Duodenal mucosa (tissue), 2 donors: ENCODE results near the gene ACMSD.

Source experiments
- H3K27ac ChIP-seq: one replicate; pipeline ENCODE4 v1.7.0; 2013; ENCODE audit warnings: low read depth, low read length
- H3K27me3 ChIP-seq, 2 donors: one replicate each; pipeline ENCODE4 v1.7.0; 2013; ENCODE audit warnings: low read length in 2 of 2, control low read depth in 1 of 2; ENCODE audit not compliant: insufficient read depth in 2 of 2, control insufficient read depth in 1 of 2
- H3K36me3 ChIP-seq, 2 donors: one replicate each; pipeline ENCODE4 v1.7.0; 2013; ENCODE audit warnings: low read length in 2 of 2, control low read depth in 1 of 2; ENCODE audit not compliant: insufficient read depth in 2 of 2, control insufficient read depth in 1 of 2
- H3K4me1 ChIP-seq, 2 donors: one replicate each; pipeline ENCODE4 v1.7.0; 2013; ENCODE audit warnings: low read length in 2 of 2, control low read depth in 1 of 2; ENCODE audit not compliant: insufficient read depth in 2 of 2, control insufficient read depth in 1 of 2
- H3K4me3 ChIP-seq, 2 donors: one replicate each; pipeline ENCODE4 v1.7.0; 2013; ENCODE audit warnings: low read length in 2 of 2, low read depth in 1 of 2
- H3K9ac ChIP-seq, 2 donors: one replicate each; pipeline ENCODE4 v1.7.0; 2013; ENCODE audit warnings: low read length in 2 of 2, low read depth in 1 of 2
- H3K9me3 ChIP-seq, 2 donors: one replicate each; pipeline ENCODE4 v1.7.0; 2013; ENCODE audit warnings: low read length in 2 of 2, control low read depth in 1 of 2; ENCODE audit not compliant: control insufficient read depth in 1 of 2

The ACMSD gene

DNA sequence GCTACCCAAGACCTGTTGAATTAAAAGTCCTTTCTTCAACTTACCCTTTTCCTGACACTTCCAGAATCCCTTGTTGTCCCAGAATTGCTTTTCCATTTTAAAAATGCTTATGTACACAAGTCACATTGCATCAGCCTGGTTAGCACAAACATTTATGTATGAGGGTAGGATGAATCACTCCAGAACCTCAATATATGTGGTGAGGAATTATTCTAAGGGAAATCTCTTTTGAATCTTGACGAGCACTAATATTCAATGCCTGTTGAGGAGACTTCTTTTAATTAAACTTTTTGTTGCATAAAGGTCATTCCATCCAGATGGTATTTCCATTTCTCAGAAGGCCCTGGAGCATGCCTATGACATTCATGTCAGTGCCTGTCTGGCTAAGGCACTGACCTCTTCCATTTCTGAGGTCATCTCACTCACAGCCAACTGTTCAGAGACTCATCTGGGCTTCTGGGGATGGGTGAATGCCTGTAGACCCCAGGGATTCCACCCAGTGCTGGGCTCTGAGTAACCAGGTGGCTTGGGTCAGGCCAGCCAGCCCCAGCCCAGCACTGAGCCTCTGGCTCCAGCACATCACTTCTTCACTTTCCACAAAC, 28.2 kb downstream of the ACMSD start:
- Histone ChIP-seq H3K27ac (no peak overlapping the region), H3K4me1 (no peaks in the 10 kb centered on the region), H3K36me3 (no peaks in the 10 kb centered on the region), H3K27me3 (no peaks in the 10 kb centered on the region), H3K9me3 (no peaks in the 10 kb centered on the region), H3K9ac (no peak overlapping the region), H3K4me3 (no peak overlapping the region)

DNA sequence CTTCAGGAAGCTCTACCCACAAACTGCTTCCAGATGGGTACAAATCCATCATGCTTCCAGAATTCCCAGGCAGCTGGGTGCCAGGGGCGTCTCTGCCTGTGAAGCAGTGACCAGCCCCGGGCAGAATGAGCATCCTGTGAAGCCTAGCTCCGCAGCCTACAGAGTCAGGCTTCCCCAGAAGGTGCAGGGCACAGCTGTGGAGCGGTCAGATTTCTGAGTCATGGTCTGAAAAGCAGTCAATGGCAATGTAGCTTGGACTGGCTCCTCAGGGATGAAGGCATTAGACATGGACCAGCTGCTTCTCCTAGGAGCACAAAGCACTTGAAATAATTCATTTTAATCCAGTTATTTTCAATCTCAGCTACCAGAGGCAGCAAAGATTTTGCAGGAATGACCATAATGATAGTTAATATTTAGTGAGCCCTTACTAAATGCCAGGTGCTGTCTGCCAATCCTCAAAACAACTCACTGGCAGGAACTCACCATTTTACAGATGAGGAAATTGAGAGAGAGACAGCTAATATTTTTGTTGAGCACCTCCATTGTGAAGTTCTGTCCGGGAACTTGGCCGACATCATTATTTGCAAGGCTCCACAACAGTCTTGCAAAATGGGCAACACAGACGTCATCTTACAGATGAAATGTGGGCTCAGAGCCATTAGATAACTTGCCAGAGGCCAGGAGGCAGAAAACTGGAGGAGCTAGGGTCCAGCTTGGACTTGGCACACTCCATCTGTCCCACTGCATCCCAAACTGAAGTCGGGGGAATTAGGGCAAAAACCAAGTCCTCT, 31.7 kb downstream of the ACMSD start:
- H3K9ac ChIP-seq: no peak overlapping the region
- H3K9me3 ChIP-seq: no peaks in the 10 kb centered on the region
- H3K27ac ChIP-seq: no peak overlapping the region

DNA sequence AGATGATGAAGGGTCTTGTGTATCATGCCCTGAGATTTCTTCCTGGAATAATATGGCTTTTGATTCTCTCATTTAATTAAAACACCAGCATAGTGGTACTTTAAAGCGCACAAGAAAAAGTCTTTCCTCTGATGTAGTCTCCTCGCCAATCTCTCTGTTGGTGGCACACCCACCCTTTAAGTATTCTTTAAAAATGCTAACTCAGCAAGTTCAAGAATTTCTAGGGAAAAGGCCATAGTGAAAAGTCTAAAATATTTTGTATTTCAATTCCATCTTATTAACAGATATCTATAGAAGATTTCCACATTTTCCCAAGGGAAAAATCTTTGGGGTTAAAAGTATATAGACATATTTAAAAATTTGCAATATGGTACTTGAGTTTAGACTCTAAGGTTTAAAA, 34.7 kb downstream of the ACMSD start:
- H3K9ac ChIP-seq: no peak overlapping the region
- no peak overlapping the region for H3K4me3 ChIP-seq
- H3K36me3 ChIP-seq: no peaks in the 10 kb centered on the region
- H3K27me3 ChIP-seq: no peaks in the 10 kb centered on the region
- H3K4me1 ChIP-seq: no peaks in the 10 kb centered on the region
- peaks cover 2 to 4% of the 10 kb centered on the region in 2 donors for H3K9me3 ChIP-seq
- no peak overlapping the region for H3K27ac ChIP-seq

More for the DNA sequence above, 31.7 kb downstream of the ACMSD start:
- Histone ChIP-seq H3K27me3 (no peaks in the 10 kb centered on the region), H3K4me3 (no peak overlapping the region), H3K4me1 (no peaks in the 10 kb centered on the region), H3K36me3 (no peaks in the 10 kb centered on the region)

DNA sequence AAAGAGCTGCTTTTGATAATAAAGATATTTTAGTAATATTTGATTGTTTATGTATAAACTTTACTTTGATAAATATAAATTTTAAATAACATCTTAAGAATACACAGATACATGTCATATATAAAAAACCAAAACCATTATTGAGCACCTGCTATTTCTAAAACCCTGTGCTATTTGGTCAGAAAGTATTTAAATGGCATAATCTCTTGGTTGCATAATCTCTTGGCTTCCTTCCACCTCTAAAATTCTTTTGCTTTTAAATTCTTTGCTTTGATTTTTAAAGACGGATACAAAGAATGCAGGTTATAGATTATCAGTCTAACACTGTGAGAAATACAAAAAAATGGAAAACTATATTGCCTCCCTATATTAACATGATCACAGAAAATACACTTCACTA, 36.9 kb downstream of the ACMSD start:
- Histone ChIP-seq H3K9ac (no peak overlapping the region), H3K27me3 (no peaks in the 10 kb centered on the region), H3K4me3 (no peak overlapping the region), H3K27ac (no peak overlapping the region), H3K36me3 (no peaks in the 10 kb centered on the region), H3K4me1 (peaks cover 0 to 8% of the 10 kb centered on the region in 2 donors), H3K9me3 (peaks cover 2 to 13% of the 10 kb centered on the region in 2 donors)

DNA sequence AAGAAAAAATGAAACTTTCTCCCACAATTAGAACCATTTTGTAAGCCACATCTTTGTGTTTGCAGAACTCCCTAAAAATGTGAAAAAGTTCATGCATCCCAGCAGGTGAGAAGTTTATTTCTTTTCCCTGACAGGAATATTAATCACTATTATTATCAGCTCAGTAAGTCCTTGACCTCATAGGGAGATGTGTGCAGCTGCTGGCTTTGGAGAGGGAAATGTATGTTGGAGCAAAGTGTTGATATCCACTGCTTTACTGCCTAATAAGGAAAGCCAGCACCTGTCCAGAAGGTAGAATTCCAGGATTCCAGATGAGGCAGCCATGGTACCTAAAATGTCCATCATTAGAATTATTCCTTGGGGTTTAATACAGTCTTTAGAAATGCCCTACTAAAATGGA, 44.4 kb downstream of the ACMSD start:
- H3K4me1 ChIP-seq: peaks cover 0 to 8% of the 10 kb centered on the region in 2 donors
- H3K36me3 ChIP-seq: no peaks in the 10 kb centered on the region
- no peaks in the 10 kb centered on the region for H3K27me3 ChIP-seq
- H3K9me3 ChIP-seq: peaks cover 2 to 13% of the 10 kb centered on the region in 2 donors
- H3K4me3 ChIP-seq: no peak overlapping the region
- no peak overlapping the region for H3K27ac ChIP-seq
- no peak overlapping the region for H3K9ac ChIP-seq

DNA sequence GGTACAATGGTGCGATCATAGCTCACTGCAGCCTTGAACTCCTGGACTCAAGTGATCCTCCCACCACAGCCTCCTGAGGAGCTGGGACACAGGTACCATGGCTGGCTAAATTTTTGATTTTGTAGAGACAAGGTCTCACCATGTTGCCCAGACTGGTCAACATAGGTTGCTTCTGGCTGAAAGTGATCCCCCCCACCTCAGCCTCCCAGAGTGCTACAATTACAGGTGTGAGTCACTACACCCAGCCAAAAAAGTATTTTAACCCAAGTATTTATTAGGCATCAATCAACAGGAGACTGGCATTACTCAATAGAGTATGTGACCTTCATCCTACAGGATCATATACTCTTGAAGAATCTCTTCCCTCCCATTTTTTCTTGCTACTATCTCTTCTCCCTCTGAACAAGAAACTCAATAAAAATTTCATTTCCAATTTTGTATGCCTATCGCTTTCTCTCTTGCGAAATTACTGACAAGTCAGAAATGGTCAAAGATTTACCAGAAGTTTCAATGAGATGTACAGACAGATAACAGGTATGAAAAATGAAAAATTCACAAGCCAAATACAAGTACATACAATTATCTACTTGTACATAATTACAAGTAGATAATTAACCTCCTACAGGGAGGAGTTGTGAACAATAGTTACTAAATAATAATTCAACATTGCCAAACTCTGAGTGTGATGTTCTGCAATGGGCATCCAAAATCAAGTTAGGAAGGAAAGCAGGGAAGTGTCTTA, 45.3 kb downstream of the ACMSD start:
- H3K4me1 ChIP-seq: peaks cover 0 to 7% of the 10 kb centered on the region in 2 donors
- H3K9ac ChIP-seq: no peak overlapping the region
- no peaks in the 10 kb centered on the region for H3K27me3 ChIP-seq
- no peak overlapping the region for H3K27ac ChIP-seq
- H3K36me3 ChIP-seq: no peaks in the 10 kb centered on the region
- no peak overlapping the region for H3K4me3 ChIP-seq
- peaks cover 0 to 4% of the 10 kb centered on the region in 2 donors for H3K9me3 ChIP-seq

DNA sequence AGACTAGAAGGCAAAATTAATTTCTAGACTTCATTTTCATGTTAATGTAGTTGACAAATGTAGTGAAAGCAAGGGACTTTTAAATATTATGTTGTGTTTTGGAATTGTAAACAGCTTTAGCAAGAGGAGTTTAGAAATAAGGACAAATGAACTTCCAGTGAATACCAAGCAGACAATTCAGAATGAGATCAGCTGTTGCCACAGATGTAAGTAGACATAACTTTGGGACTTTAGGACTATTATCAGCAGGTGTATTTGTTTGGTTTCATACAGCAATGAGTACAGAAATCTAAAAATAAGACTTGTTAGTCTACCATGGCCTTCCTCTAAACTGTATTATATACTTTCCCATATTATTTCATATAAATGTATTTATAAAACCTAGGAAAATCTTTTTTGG, 46.0 kb downstream of the ACMSD start:
- H3K36me3 ChIP-seq: no peaks in the 10 kb centered on the region
- H3K9ac ChIP-seq: no peak overlapping the region
- no peak overlapping the region for H3K27ac ChIP-seq
- no peaks in the 10 kb centered on the region for H3K9me3 ChIP-seq
- H3K27me3 ChIP-seq: no peaks in the 10 kb centered on the region
- no peaks in the 10 kb centered on the region for H3K4me1 ChIP-seq
- H3K4me3 ChIP-seq: no peak overlapping the region

DNA sequence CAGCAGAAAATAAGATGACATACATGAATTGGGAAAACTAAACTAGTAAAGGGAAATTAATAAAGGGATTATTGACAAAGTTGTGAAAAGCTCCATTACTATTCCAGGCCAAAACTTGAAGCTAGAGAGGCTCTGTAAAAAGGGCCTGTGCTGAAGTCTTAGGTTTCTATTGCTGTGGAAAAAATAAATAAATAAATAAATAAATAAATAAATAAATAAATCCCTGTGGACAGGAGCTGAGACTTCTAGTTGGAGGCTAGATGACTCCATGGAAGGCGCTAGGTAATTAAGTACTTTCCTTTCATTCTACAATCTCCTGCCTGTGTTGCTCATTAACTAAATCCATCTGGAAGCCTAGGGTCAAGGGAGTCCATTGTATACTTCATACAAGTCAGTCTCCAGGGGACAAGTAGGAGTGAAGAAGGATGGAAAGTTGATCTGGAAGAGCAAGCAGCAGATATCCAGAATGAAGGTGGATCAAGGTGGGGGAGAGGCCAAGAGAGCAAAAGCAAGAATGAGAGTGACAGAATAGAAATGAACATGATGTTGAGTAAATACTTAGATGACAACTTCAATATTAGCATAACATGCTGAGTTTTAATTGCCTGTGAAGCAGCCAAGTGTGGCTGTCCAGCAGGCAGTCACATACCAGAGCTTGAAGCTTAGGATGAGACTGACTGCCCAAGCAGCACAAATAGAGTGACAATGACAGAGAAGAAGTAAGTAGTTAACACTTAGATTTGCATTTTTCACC, 54.0 kb downstream of the ACMSD start:
- H3K9me3 ChIP-seq: no peaks in the 10 kb centered on the region
- H3K9ac ChIP-seq: no peak overlapping the region
- no peak overlapping the region for H3K27ac ChIP-seq
- H3K36me3 ChIP-seq: no peaks in the 10 kb centered on the region
- H3K4me3 ChIP-seq: no peak overlapping the region
- no peaks in the 10 kb centered on the region for H3K27me3 ChIP-seq
- peaks cover 0 to 5% of the 10 kb centered on the region in 2 donors for H3K4me1 ChIP-seq

DNA sequence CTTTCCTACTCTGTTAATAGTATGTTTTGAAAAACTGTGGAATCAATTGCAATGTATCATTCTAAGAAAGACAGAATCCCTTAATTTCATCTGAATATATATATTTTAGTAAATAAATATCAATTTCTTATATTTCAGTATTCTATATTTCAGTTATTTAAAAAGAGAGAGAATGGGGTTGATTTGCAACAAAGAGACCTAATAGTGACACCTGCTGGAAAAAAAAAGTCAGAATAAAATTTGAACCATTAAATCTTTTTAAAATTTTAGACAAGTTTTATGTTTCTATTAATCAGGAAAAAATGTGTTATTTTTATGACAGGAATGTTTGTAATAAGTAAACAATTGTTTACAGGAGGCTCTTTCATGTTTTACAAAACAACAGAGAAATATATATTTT, 59.5 kb downstream of the ACMSD start:
- H3K9ac ChIP-seq: no peak overlapping the region
- no peaks in the 10 kb centered on the region for H3K36me3 ChIP-seq
- no peaks in the 10 kb centered on the region for H3K9me3 ChIP-seq
- H3K27me3 ChIP-seq: no peaks in the 10 kb centered on the region
- H3K4me1 ChIP-seq: no peaks in the 10 kb centered on the region
- H3K4me3 ChIP-seq: no peak overlapping the region
- H3K27ac ChIP-seq: no peak overlapping the region
